GM18502 (cell line): ENCODE results near the gene SH3RF1.
"Not testable (repeated sequence)": the region's sequence is repeated elsewhere in the genome, so short reads cannot be mapped to it uniquely, and the experiment has no call there.

Experiments
- ATAC-seq: cut with Tn5 transposase; IDR thresholded peaks from one replicate; pipeline ENCODE4 v1.9.1; 2021; ENCODE audit warnings: mild to moderate bottlenecking; ENCODE audit not compliant: unreplicated experiment, poor library complexity

SH3RF1 gene

DNA sequence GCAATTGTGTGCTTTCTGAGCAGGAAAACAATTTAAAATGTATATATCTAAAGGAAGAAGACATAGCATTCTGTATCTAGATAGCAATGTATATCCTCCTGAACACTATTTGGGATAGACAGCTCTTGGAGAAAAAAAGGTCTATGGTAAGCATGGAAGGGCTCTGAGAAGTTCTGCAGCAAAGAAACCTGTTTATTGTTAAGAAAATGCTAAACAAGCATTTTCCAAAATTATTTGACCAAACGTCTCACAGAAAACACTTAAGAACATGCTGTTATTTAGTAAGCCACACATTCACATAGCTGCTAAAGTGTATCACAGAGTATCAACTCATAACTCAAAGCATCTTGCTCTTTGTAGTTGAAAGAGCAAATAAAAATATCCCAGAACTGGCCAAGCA lies 67.9 kb downstream of the SH3RF1 start:
- no peak for ATAC-seq

DNA sequence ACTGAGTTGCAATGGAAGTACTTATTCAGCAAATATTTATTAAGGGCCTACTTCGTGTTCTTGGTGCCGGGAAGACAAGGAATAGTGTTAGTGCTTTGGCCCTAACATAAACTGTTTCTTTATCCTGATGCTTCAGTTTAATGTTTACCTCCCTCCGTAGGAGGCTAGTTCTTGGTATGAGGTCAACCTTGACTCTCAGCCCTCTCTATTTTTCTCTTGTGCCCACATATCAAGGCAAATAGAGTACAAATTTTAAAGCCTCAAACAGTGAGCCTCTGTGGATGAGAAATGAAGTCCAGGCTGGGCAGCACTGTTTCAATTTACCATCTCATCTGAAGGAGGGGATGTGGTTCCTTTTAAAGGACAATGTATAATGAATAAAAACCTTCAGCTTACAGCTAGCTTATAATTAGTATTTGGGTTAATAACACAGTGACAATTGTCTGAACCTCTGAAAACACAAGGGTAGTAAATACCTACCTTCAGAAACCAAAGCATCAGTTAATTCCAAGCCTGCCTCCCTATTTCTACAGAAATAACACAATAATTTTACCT lies 68.5 kb downstream of the SH3RF1 start:
- ATAC-seq = no peak

DNA sequence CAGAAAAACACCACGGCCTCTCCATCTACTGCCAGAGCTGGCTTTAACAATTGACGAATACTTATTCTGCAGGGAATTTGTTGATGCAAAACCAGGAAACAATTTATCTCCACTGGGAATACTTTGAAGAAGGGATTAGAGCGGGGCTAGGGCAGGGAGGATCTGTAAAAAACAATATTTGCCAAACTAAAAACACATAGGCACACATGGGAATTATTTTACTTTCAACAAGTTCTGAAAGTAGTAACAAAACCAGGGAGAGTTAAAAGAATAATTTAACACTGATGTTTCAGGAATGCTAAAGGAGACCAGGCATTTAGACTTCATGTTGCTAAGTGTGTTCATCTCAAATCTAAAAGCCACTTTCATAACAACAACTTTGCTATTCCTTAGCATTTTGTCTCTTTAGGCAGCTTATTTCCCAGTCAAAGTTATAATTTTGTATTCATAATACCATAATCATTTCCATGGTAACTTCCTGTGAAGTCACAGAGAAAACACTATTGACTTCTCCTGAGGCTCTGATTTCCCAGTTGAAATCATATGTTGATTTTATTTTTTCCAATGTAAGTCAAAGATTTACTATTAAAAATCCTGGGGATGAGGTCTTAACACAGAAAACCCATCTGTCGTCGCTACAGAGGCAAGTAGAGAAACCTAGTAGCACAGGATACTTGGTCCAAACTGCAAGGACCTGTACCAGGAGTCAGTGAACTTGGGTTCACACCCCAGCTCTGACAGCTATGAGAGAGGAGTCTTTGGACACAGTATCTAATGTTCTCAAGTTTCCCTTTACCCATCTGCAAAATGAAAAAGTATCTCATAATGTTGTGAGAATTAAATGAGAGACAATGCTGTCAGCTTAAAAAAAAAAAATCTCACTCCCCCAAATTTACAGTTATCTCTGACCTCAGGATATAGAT lies 69.3 kb downstream of the SH3RF1 start:
- no peak for ATAC-seq

DNA sequence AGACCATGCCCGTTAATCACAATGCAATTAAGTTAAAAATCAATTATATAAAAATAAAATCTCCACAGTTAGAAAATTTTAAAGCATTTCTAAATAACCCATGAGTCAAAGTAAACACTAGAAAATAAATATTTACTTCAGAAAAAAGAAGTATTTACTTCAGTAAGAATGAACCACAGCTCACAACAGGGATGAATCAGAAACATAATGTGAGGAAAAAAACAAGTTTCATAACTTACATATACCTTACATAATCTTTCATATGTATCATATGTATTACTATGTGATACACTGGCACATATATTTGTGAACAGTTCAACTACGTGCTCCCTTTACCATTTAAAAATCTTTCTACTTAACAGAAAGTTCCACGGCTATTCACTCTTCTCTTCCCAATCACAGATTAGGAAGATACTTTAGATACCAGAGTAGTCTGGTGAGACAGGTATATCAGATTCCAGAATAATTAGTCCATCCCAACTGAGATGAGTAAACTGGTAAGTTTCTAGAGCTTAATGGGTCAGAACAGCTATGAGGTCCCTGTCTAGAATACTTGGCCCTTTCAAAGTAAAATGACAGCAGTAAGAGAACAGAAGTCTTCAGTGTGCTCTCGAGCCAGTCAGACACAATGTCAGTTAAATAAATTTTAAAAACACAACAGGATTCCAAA lies 70.3 kb downstream of the SH3RF1 start:
- ATAC-seq = no peak

DNA sequence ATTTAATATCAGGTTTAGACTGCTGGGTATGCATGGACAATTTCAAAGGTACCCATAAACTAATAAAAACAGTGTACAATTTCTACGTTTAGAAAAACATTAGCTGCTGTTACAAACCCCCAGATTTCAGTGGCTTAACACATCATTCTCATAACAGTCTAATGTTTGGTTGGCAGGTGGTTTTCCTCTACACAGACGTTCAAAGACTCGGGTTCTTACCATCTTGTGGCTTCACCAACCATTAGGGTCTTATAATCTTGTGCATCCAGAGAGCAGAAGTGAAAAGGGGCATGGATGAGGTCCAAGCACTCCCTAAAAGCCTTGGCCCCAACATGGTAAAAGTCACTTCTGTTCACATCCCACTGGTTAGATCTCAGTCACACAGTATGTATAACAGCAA lies 71.6 kb downstream of the SH3RF1 start:
- no peak for ATAC-seq

DNA sequence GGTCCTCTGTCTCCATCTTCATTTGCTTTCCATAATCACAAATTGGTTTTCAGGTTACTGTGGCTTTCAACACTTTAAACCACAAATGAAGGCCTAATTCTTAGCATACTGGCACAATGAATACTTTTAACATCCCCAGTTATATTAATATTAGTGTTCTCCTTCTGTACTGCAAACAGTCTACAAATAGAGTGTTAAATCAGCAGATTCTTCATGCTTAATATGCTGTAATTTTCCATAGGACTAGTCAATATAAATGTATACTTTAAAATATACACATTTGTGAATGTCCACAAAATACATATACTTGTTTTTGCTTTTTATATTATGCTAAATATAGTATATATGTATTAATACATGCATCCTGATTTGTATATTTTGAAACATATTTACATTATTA lies 72.6 kb downstream of the SH3RF1 start:
- no peak for ATAC-seq

DNA sequence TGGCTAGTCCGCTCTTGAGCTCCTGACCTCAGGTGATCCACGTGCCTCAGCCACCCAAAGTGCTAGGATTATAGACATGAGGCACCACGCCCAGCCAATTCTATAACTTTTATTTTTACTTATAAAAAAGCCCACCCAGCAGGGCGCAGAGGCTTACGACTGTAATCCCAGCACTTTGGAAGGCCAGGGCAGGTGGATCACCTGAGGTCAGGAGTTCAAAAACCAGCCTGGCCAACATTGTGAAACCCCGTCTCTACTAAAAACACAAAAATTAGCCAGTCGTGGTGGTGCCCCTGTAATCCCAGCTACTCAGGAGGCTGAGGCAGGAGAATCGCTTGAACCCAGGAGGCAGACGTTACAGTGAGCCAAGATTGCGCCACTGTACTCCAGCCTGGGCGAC lies 73.5 kb downstream of the SH3RF1 start:
- not testable (repeated sequence) for ATAC-seq

DNA sequence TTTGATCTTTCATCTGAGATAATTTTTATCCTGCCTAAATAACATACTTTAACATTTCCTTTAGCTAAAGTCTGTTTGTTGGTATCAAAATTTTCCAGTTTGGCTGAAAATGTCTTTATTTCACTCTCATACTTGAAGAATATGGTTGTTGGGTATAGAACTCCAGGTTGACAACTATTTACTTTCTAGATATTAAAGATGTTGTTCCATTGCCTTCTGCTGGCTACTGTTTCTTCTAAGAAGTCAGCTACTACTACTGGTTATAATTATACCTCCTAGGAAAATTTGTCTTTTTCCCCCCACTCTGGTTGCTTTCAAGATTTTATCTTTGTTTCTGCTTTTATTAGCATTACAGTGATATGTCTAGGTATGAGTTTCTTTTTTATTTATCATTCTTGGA lies 75.7 kb downstream of the SH3RF1 start:
- ATAC-seq = no peak

DNA sequence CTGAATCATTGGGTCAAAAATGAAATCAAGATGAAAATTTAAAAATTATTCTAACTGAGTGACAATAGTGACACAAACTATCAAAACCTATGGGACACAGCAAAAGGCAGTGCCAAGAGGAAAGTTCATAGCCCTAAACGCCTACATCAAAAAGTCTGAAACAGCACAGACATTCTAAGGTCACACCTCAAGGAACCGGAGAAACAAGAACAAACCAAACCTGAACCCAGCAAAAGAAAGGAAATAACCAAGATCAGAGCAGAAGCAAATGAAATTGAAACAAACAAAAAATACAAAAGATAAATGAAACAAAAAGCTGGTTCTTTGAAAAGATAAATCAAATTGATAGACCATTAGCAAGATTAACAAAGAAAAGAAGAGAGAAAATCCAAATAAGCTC lies 80.8 kb downstream of the SH3RF1 start:
- ATAC-seq = not testable (repeated sequence)

DNA sequence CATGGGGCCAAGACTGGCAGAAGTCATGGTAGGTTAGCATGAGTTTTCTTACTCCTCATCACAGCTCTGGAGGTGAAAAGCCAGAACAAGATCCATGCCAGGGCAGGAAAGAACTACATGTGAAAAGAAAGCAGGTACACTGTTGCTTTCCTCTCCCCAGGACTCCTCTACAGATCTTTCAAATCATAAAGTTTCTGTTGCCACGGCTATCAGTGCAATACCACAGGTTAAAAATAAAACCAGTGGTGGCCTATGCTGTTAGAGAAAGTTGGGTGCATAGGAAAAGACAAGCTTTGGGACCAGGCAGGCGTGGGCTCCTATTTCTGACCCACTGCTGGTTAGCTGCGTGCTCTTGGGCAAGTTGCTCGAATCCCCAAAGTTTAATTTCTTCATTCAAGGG lies 81.4 kb downstream of the SH3RF1 start:
- peak; percentile 78 for ATAC-seq

DNA sequence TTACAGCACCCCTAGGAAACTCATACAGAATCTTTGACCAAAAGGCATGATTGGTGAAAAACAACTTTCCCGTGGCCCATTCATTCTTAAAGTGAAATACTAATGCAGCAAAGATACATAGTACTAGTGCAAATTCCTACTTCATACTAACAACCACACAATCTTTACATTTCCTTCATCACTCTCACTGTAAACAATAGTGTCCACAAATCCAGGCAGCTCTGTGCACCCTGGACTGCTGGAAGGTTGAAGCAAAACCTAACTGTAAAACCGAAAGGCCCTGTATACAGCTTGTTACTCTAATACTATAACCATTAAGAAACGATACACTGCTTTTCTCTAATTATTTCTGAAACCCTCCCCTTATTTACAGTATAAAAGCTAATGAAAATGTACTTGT lies 82.6 kb downstream of the SH3RF1 start:
- ATAC-seq = no peak

DNA sequence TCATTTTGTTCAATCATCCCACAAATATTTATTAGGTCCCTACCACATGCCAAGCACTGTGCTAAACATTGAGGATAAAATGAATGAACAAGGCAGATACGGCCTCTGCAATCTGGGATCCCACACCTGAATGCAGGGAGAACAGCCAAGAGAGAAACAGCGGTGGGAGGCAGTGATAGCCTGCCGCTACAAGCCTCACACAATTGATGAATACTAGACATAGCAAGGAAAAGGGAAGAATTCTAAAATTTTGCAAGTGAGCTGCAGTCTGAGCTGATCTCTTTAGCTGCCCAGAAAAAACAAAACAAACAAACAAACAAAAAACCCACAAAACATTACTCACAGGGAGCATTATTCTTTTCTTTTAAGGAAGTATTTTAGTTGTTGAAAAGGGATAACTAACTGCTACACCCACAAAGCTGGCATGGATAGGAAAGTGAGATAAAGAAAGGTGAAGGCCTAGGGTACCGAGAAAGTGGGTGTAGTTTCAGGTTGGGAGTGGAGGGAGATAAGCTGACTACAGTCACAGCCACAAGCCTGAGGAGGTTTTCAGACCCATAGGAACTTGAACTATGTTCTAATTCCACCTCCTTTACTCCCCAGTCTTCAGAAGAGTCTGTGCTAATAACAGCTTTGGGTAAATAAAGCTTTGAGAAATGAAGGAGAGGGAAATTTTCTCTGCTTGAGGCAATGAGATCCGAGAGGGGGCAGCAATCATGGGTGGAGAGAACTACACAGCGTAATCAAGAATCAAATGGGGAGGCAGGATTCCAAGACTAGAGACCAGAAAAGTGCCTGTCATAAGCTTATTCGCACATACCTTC lies 85.4 kb downstream of the SH3RF1 start:
- no peak for ATAC-seq

DNA sequence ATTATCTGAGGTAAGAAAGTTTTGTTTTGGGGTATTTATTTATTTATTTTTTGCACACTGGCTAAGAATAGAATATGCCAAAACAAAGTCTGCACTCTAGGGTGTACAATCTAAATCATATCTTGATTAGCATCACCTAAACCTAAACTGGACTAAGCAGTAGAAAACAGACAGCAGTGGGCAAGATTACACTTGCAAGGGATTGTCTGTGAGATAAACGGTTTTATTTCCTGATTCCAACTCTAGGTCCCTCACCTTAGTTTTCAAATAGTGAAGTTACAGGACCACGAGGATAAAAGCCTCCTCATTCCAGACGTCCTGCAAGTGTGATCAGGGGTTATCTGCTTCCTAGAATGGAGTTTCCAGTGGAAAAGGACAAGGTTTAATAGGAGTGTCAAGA lies 86.1 kb downstream of the SH3RF1 start:
- no peak for ATAC-seq

DNA sequence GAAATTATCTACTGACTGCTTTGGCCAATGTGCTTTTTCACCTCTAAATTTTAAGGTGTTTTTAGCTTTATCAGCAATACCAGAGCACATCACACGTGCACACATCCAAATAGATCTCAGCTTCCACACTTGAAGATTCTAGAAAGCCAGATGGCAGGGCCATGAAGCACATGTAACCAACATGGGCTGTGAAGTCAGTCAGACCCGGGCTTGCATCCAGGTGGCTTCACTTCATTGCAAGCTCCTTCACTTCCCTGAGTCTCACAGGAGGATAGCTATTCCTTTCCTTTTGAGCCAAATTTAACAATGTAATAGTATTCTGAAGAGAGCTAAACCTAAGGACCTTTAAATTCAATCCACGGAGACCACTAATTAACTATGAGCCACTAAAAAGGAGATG lies 86.5 kb downstream of the SH3RF1 start:
- no peak for ATAC-seq

DNA sequence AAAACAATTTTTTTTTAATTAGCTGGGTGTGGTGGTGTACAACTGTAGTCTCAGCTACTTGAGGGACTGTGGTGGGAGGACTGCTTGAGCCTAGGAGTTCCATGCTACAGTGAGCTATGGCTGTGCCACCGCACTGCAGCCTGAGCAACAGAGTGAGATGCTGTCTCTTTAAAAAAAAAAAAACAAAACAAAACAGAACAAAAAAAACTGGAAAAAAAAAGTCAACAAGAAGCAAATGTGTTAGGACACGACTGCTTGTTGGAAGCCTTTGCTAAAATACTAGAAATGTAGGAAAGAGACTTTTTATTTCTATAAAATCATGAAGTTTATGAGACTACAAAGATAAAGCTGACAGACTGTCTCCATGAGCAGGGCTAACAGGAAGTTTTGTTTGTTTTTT lies 87.2 kb downstream of the SH3RF1 start:
- no peak for ATAC-seq

DNA sequence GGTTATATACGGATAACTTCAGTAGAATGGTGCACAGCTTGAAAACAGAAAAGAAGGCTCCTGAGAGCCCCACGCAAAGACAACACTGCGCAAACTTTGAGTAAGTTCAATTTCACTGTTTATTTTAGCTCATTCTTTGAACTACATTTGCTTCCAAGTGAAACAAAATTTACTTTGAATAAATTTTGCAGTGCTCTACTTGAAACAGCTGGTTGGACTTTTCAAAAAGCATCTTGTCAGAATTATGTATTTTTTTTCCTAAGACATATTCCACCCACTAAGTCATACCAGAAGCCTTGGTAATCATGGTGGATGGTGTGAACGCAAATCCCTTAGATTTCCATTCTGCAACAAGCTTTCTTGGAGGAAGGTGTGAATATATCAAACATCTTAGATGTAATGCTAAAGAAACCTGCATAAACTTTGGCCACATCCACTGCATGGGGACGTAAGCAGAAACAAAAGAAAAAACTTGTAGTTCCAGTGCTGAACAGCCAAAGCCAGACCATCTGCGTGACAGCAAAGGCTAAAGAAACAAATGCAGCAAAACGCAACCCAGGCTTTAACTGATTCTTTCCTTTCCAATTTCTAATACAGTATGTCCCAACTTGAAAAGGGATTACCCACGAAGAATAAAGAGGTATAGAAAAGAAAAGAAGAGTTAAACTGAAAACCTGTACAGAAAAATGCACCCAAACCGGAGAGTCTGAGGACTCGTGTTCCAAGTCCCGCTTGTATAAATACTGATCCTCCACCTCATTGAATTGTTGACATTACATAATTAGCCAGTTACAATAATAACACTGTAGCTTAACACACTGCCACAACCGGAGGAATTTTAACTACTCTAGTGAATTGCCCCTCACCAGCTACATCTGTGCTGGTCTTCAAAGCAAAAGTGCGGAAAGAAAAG lies 90.9 kb downstream of the SH3RF1 start:
- ATAC-seq = no peak

DNA sequence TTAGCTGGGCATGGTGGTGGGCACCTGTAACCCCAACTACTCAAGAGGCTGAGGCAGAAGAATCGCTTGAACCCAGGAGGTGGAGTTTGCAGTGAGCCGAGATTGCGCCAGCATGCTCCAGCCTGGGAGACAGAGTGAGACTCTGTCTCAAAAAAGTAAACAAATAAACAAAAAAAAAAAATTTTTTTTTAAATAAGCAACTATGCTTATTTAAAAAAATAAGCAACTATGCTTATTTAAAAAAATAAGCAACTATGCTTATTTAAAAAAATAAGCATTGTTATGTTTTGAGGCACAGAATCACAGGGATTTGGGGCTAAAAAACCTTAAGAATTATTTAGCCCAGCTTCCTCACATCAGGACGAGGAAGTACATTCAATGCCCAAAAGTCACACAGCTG lies 92.7 kb downstream of the SH3RF1 start:
- ATAC-seq = not testable (repeated sequence)

DNA sequence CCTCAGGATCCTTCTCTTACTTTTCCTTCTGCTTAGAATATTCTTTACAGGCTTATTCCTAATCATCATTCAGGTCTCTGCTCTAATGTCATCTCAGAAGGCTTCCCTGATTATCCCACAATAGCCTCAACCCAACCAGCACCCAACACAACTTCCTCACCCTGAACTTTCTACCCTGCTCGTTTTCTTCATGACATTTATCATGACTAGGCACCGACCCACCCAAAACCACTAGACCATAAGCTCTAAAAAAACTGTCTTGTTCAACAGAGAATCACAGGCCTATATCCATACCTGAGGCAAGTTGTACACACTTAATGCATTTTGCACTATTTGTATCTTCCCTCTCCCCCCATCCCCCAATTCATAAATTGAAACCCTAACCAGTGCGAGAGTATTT lies 95.3 kb downstream of the SH3RF1 start:
- no peak for ATAC-seq

DNA sequence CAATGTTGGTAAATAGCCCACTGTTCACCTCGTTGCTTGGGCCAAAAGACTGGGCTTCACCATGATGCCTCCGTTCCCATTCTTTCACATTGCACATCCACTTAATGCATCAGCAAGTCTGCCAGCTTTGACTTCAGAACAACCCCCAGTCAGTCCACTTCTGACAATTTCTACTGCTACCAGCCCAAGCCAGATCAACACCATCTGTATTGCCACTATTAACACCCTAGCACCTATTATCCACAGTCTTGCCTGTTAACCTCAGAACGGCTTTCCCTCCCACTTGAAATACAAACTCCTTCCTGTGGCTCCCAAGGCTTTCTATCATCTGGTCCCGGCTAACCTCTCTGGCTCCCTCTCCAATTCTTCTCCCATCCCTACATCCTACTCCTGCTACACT lies 95.7 kb downstream of the SH3RF1 start:
- ATAC-seq = no peak

DNA sequence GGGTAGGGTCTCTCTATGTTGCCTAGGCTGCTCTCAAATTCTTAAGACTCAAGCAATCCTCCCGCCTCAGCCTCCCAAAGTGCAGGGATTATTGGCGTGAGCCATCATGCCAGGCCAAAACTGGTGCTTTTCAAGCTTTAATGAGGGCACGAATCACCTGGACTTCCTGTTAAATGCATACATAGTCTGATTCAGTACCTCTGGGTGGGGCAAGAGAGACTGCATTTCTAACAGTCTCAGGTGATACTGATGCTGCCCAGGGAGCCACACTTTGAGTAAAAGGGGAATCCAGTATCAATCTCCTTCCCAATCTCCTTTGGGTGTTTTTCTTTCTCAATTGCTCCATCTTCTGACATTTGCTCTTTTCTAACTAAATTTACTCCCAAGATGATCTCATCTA lies 96.5 kb downstream of the SH3RF1 start:
- no peak for ATAC-seq
